Limb (tissue), 2 donors: ENCODE results near the gene POP5.
"Not testable (repeated sequence)": the region's sequence is repeated elsewhere in the genome, so short reads cannot be mapped to it uniquely, and the experiment has no call there.

Experiments used
- DNase-seq, 2 donors: peaks; one replicate each; pipeline ENCODE4 v3.0.0-alpha.2; 2016; ENCODE audit errors: extremely low spot score in 2 of 2

POP5 gene

GRCh38 chr12:120538281-120539156 lies 42.7 kb downstream of the POP5 start:
- DNase-seq, result no peak

GRCh38 chr12:120537856-120538220 lies 43.4 kb downstream of the POP5 start:
- DNase-seq, result no peak

GRCh38 chr12:120536064-120536791 lies 45.0 kb downstream of the POP5 start:
- no peak for DNase-seq

- DNase-seq, result peak; percentile 51 to 73
These were observed 46.2 kb downstream of the POP5 start for GRCh38 chr12:120534703-120535655.

GRCh38 chr12:120534203-120534702 lies 46.9 kb downstream of the POP5 start, which contains the start of gene RNF10:
TSS of gene RNF10 (plus strand) at chr12:120534356. CDS start at chr12:120534812, 456 bp downstream.
- DNase-seq, result peak; percentile 80 to 85

GRCh38 chr12:120532701-120533238 lies 48.4 kb downstream of the POP5 start:
- DNase-seq, result no peak

- not testable (repeated sequence) for DNase-seq
These were observed 50.8 kb downstream of the POP5 start for GRCh38 chr12:120530418-120530761.

- DNase-seq, result peak; percentile 30
These were observed 51.4 kb downstream of the POP5 start for GRCh38 chr12:120529641-120530417.

GRCh38 chr12:120528861-120529525 lies 52.2 kb downstream of the POP5 start, which contains the start of gene COQ5:
TSS of gene COQ5 (minus strand) at chr12:120529158. CDS start at chr12:120529141, 17 bp downstream.
- DNase-seq, result peak; percentile 95 to 96
